Activated naive CD4-positive, alpha-beta T cell treated with anti-CD3 and anti-CD28 coated beads, Interleukin-2, amount 10 ng/mL, durations not matched to agents 7 days and 5 days (primary cell): Measurements from ENCODE around the gene MARCKSL1.

Experiments
- CTCF ChIA-PET: fragments of 350-600 bp; sonication (Branson Sonifier 250); formaldehyde crosslinking; loops from one replicate; lab custom pipeline; 2021; ENCODE audit warnings: antibody characterized with exemption; lab: Charles Lee
- DNase-seq: peaks from one replicate; pipeline ENCODE4 v3.0.0-alpha.2; 2020
- H3K27ac Mint-ChIP-seq: one replicate; pipeline ENCODE4 v1.8.0; 2021; ENCODE audit warnings: mild to moderate bottlenecking, moderate library complexity, mixed read lengths
- H3K27me3 Mint-ChIP-seq: one replicate; pipeline ENCODE4 v1.8.0; 2021; ENCODE audit warnings: mild to moderate bottlenecking, mixed read lengths
- H3K36me3 Mint-ChIP-seq: one replicate; pipeline ENCODE4 v1.8.0; 2021; ENCODE audit warnings: mixed read lengths
- H3K4me1 Mint-ChIP-seq: one replicate; pipeline ENCODE4 v1.8.0; 2021; ENCODE audit warnings: mixed read lengths
- H3K4me3 Mint-ChIP-seq: one replicate; pipeline ENCODE4 v1.8.0; 2021; ENCODE audit warnings: mild to moderate bottlenecking, moderate library complexity, mixed read lengths
- H3K9me3 Mint-ChIP-seq: one replicate; pipeline ENCODE4 v1.8.0; 2021; ENCODE audit warnings: mixed read lengths

MARCKSL1 gene

GRCh38 chr1:32334274-32334861 is 1.7 kb downstream of the MARCKSL1 start:
- Mint-ChIP-seq H3K9me3 (no peaks in the 10 kb centered on the region), H3K4me3 (peak overlapping the region; percentile 89), H3K36me3 (peaks cover 43% of the 10 kb centered on the region), H3K27me3 (peaks cover 23% of the 10 kb centered on the region), H3K27ac (peak overlapping the region; percentile 76), H3K4me1 (peaks cover 44% of the 10 kb centered on the region)
- DNase-seq = peak; percentile 25
- CTCF ChIA-PET = interaction anchor here (1.0 to 1.5 kb wide), 2 partner anchors 25 to 51 kb away, joined by 3 to 4 read pairs; no protein-coding TSS in a partner anchor

- H3K4me1 Mint-ChIP-seq = peaks cover 40% of the 10 kb centered on the region
- no peaks in the 10 kb centered on the region for H3K9me3 Mint-ChIP-seq
- H3K27ac Mint-ChIP-seq = peak overlapping the region; percentile 39
- DNase-seq = no peak
- H3K36me3 Mint-ChIP-seq = peaks cover 53% of the 10 kb centered on the region
- peak overlapping the region; percentile 89 for H3K4me3 Mint-ChIP-seq
- CTCF ChIA-PET = interaction anchor here (1.0 to 1.7 kb wide), 3 partner anchors 12 to 117 kb away, joined by 3 to 8 read pairs (median 4); no protein-coding TSS in a partner anchor
- H3K27me3 Mint-ChIP-seq = peaks cover 16% of the 10 kb centered on the region
Observed at GRCh38 chr1:32333251-32333963, 2.6 kb downstream of the MARCKSL1 start.

- Mint-ChIP-seq H3K36me3 (peaks cover 61% of the 10 kb centered on the region), H3K9me3 (no peaks in the 10 kb centered on the region), H3K27me3 (peaks cover 9% of the 10 kb centered on the region), H3K4me3 (no peak overlapping the region), H3K27ac (peak overlapping the region; percentile 42), H3K4me1 (peaks cover 33% of the 10 kb centered on the region)
- CTCF ChIA-PET = interaction anchor here (0.6 to 1.7 kb wide), 3 partner anchors 11 to 117 kb away, joined by 3 to 8 read pairs (median 3); no protein-coding TSS in a partner anchor
- DNase-seq = no peak
Observed at GRCh38 chr1:32332290-32333079, 3.5 kb downstream of the MARCKSL1 start.

DNA sequence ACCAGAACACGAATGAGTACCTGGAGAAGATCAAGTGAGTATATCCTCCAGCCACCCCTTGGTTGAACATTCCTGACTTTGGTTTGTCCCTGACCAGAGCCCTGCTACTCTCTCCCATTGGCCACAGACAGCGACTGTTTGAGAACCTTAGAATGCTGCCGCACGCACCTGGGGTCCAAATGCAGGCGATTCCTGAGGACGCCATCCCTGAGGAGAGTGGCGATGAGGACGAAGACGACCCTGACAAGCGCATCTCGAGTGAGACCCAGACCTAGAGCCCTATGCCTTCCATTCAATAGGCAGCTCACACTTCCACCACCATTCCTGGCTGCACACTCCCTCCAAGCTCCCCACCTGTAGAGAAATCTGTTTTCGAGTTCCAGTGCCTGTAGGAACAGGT is 4.5 kb downstream of the MARCKSL1 start:
- Mint-ChIP-seq H3K27me3 (no peaks in the 10 kb centered on the region), H3K9me3 (no peaks in the 10 kb centered on the region), H3K4me3 (no peak overlapping the region), H3K36me3 (peaks cover 64% of the 10 kb centered on the region), H3K4me1 (peaks cover 25% of the 10 kb centered on the region), H3K27ac (no peak overlapping the region)
- DNase-seq = no peak
- CTCF ChIA-PET = interaction anchor here (0.6 to 1.3 kb wide), 2 partner anchors 51 to 83 kb away, joined by 3 read pairs; no protein-coding TSS in a partner anchor

DNA sequence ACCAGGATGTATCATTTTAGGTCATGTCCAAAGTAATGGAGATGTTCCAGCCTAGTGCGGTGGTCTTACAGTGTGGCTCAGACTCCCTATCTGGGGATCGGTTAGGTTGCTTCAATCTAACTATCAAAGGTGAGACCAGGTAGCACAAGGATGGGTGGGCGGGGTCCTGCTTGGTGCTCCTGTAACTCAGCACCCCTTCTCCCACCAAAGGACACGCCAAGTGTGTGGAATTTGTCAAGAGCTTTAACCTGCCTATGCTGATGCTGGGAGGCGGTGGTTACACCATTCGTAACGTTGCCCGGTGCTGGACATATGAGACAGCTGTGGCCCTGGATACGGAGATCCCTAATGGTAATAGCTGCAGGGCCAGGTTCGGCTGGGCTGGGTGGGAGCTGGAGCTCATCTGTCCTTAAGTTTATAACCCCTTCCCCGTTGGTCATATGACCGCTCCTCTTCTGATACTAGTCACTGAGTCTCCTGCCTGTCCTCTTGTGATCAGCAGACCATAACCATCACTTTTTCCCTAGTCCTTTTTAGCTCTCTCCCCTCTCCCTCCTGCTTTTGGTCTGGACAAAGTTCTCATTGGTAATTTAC is 5.4 kb downstream of the MARCKSL1 start:
- peaks cover 25% of the 10 kb centered on the region for H3K4me1 Mint-ChIP-seq
- H3K4me3 Mint-ChIP-seq = no peak overlapping the region
- no peaks in the 10 kb centered on the region for H3K9me3 Mint-ChIP-seq
- CTCF ChIA-PET = interaction anchor here (1.3 kb wide), 1 partner anchor 82 kb away, joined by 3 read pairs; no protein-coding TSS in a partner anchor
- H3K36me3 Mint-ChIP-seq = peaks cover 71% of the 10 kb centered on the region
- DNase-seq = no peak
- no peak overlapping the region for H3K27ac Mint-ChIP-seq
- no peaks in the 10 kb centered on the region for H3K27me3 Mint-ChIP-seq

- peaks cover 27% of the 10 kb centered on the region for H3K4me1 Mint-ChIP-seq
- peak overlapping the region; percentile 81 for H3K27ac Mint-ChIP-seq
- H3K36me3 Mint-ChIP-seq = peaks cover 77% of the 10 kb centered on the region
Observed at GRCh38 chr1:32329931-32330466, 6.0 kb downstream of the MARCKSL1 start.

GRCh38 chr1:32327204-32327603 is 8.8 kb downstream of the MARCKSL1 start:
- no peak for DNase-seq
- Mint-ChIP-seq H3K36me3 (peaks cover 78% of the 10 kb centered on the region), H3K27me3 (no peaks in the 10 kb centered on the region), H3K27ac (no peak overlapping the region), H3K4me3 (no peak overlapping the region), H3K4me1 (peaks cover 26% of the 10 kb centered on the region), H3K9me3 (no peaks in the 10 kb centered on the region)
- CTCF ChIA-PET = no interaction called here

More at GRCh38 chr1:32329931-32330466, 6.0 kb downstream of the MARCKSL1 start:
- no peak for DNase-seq
- no peak overlapping the region for H3K4me3 Mint-ChIP-seq
- no peaks in the 10 kb centered on the region for H3K9me3 Mint-ChIP-seq
- no peaks in the 10 kb centered on the region for H3K27me3 Mint-ChIP-seq
- CTCF ChIA-PET = interaction anchor here (1.3 kb wide), 1 partner anchor 82 kb away, joined by 3 read pairs; no protein-coding TSS in a partner anchor

- no peaks in the 10 kb centered on the region for H3K27me3 Mint-ChIP-seq
- H3K4me1 Mint-ChIP-seq = peaks cover 59% of the 10 kb centered on the region
- H3K9me3 Mint-ChIP-seq = no peaks in the 10 kb centered on the region
- CTCF ChIA-PET = interaction anchor here (0.6 to 5.3 kb wide), 9 partner anchors 11 to 122 kb away, joined by 3 to 22 read pairs (median 5); partner anchors contain the start of genes FAM229A, MARCKSL1 and TSSK3
- peak overlapping the region; percentile 63 for H3K4me3 Mint-ChIP-seq
- H3K36me3 Mint-ChIP-seq = peaks cover 50% of the 10 kb centered on the region
- DNase-seq = peak; percentile 60
- H3K27ac Mint-ChIP-seq = peak overlapping the region; percentile 95
Observed at GRCh38 chr1:32321712-32322291, 14.2 kb downstream of the MARCKSL1 start.

DNA sequence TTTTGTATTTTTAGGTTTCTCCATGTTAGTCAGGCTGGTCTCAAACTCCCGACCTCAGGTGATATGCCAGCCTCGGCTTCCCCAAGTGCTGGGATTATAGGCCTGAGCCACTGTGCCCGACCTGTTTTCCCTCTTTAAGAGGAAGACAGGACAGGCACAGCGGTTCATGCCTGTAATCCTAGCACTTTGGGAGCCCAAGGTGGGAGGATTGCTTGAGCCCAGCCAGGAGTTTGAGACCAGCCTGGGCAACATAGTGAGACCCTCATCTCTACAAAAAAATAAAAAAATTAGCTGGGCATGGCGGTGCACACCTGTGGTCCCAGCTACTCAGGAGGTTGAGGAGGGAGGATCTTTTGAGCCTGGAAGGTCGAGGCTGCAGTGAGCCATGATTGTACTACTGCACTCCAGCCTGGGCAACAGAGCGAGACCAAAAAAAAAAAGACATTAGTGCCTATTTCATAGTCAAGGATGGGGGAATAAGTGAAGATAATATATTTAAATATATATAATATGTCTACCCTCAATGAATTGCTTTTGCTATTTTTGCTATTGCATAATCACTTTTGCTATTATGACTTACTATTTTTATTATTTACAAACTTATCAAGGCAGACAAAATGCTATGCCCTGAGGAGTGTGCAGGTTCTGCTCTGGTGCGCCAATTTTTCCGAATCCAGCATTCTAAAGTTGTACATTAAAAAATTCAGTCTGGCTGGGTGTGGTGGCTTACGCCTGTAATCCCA is 17.7 kb downstream of the MARCKSL1 start:
- Mint-ChIP-seq H3K27ac (peak overlapping the region; percentile 14), H3K4me3 (no peak overlapping the region), H3K27me3 (no peaks in the 10 kb centered on the region), H3K36me3 (peaks cover 42% of the 10 kb centered on the region), H3K9me3 (no peaks in the 10 kb centered on the region), H3K4me1 (peaks cover 52% of the 10 kb centered on the region)
- CTCF ChIA-PET = interaction anchor here (1.1 kb wide), 1 partner anchor 9 kb away, joined by 3 read pairs; no protein-coding TSS in a partner anchor
- no peak for DNase-seq

GRCh38 chr1:32316903-32317277 is 19.1 kb downstream of the MARCKSL1 start:
- Mint-ChIP-seq H3K36me3 (peaks cover 32% of the 10 kb centered on the region), H3K4me3 (no peak overlapping the region), H3K27ac (no peak overlapping the region), H3K27me3 (no peaks in the 10 kb centered on the region), H3K9me3 (no peaks in the 10 kb centered on the region), H3K4me1 (peaks cover 43% of the 10 kb centered on the region)
- DNase-seq = no peak
- CTCF ChIA-PET = no interaction called here

DNA sequence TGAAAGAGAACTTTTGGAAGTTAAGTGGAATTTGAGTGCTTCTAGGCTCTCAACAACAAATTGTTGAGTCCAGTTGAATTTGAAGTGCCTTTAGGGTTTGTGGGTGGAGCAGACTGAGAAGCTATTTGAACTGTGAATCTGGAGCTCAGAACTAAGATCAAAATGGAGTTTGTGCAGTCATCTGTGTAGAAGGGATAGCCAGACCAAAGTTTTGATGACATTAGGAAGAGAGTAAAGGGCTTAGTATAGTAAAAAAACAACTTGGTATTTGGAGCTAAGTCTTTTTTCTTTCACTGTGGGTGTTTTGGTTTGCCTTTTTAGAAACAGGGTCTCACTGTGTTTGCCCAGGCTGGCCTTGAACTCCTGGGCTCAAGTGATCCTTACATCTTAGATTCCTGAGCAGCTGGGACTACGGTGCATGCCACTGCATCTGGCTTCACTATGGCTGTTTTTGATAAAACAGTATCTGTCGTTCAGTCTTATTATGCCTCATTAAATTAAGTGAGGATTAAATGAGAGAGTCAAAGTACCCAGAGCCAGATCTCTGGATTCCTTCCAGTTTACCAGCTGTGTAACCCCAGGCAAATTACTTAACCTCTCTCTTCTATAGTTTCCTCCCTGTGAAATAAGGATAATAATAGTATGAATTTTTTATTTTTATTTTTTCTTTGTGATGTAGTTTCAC is 24.2 kb downstream of the MARCKSL1 start:
- Mint-ChIP-seq H3K4me1 (peaks cover 56% of the 10 kb centered on the region), H3K36me3 (peaks cover 38% of the 10 kb centered on the region), H3K27me3 (no peaks in the 10 kb centered on the region), H3K9me3 (no peaks in the 10 kb centered on the region), H3K27ac (peak overlapping the region; percentile 9), H3K4me3 (no peak overlapping the region)
- CTCF ChIA-PET = interaction anchor here (0.8 to 1.3 kb wide), 2 partner anchors 16 to 96 kb away, joined by 3 to 4 read pairs; no protein-coding TSS in a partner anchor
- no peak for DNase-seq

DNA sequence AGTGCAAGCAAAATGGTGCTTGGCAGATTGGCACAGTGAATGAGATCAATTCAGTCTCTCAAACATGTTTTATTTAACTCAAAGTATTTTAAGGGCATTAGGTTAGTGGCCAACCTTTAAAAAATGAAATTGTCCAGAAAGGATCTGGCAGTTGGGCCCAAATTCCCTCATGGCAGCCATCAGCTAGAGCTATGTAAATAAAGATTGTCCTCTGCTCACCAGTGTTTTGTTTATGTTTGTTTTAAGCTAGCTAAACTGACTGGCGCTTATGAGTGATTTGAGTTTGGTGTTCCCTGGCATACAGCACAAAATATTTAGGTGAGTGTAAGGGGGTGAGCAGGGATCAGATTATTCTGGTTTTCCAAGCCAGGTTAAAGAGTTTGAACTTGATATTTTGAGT is 26.1 kb downstream of the MARCKSL1 start:
- H3K9me3 Mint-ChIP-seq = peaks cover 2% of the 10 kb centered on the region
- H3K36me3 Mint-ChIP-seq = peaks cover 41% of the 10 kb centered on the region
- CTCF ChIA-PET = no interaction called here
- H3K4me3 Mint-ChIP-seq = no peak overlapping the region
- no peak for DNase-seq
- no peaks in the 10 kb centered on the region for H3K27me3 Mint-ChIP-seq
- H3K27ac Mint-ChIP-seq = peak overlapping the region; percentile 19
- H3K4me1 Mint-ChIP-seq = peaks cover 57% of the 10 kb centered on the region
